ENCODE data around the gene CAMK2B.

DNA sequence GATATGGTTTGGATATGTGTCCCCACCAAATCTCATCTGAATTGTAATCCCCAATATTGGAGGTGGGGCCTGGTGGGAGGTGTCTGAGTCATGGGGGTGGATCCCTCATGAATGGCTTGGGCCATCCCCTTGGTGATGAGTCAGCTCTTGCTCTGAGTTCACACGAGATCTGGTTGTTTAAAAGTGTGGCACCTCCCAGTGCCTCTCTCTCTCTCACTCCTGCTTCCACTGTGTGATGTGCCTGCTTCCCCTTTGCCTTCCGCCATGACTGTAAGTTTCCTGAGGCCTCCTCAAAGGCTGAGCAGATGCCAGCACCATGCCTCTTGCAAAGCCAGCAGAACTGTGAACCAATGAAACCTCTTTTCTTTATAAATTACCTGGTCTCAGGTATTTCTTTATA, 131.3 kb downstream of the CAMK2B start:
- TF ChIP-seq, protein P1, sequence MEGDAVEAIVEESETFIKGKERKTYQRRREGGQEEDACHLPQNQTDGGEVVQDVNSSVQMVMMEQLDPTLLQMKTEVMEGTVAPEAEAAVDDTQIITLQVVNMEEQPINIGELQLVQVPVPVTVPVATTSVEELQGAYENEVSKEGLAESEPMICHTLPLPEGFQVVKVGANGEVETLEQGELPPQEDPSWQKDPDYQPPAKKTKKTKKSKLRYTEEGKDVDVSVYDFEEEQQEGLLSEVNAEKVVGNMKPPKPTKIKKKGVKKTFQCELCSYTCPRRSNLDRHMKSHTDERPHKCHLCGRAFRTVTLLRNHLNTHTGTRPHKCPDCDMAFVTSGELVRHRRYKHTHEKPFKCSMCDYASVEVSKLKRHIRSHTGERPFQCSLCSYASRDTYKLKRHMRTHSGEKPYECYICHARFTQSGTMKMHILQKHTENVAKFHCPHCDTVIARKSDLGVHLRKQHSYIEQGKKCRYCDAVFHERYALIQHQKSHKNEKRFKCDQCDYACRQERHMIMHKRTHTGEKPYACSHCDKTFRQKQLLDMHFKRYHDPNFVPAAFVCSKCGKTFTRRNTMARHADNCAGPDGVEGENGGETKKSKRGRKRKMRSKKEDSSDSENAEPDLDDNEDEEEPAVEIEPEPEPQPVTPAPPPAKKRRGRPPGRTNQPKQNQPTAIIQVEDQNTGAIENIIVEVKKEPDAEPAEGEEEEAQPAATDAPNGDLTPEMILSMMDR (IDR thresholded peaks at IDR 0.05; ENCODE audit: borderline replicate concordance, extremely low read depth, low read length, poor library complexity, severe bottlenecking) = no peak
- TF ChIP-seq EZH2 (IDR thresholded peaks at IDR 0.05; ENCODE audit: borderline replicate concordance, low read depth, low read length, severe bottlenecking) = no peak
